A549 (cell line): ENCODE data around the gene CD200R1.

Experiments used
- ATOH8 ChIP-seq: fragments of 250-450 bp; sonication (Bioruptor Pico); IDR thresholded peaks from 2 replicates; pipeline ENCODE4 v1.5.0; 2020; ENCODE audit warnings: low read depth, mild to moderate bottlenecking, moderate library complexity
- CTCF ChIP-seq: fragments of >200 bp; sonication (Bioruptor Twin); formaldehyde crosslinking; IDR thresholded peaks from 3 replicates; pipeline ENCODE4 v1.5.1; 2016
- E2F6 ChIP-seq: IDR thresholded peaks from 2 replicates; pipeline ENCODE4 v1.6.1; 2012; ENCODE audit warnings: low read depth, borderline replicate concordance
- GATA3 ChIP-seq: IDR thresholded peaks from 2 replicates; pipeline ENCODE4 v1.6.1; 2012; ENCODE audit warnings: borderline replicate concordance
- HMGXB4 ChIP-seq: fragments of 250-450 bp; sonication (Bioruptor Pico); IDR thresholded peaks from 2 replicates; pipeline ENCODE4 v1.5.0; 2021; ENCODE audit warnings: mild to moderate bottlenecking, moderate library complexity, borderline replicate concordance
- JUNB ChIP-seq: fragments of >200 bp; sonication (Bioruptor Twin); formaldehyde crosslinking; IDR thresholded peaks from 2 replicates; pipeline ENCODE4 v1.6.1; 2016
- MAFK ChIP-seq: fragments of 450-650 bp; IDR thresholded peaks from 2 replicates; pipeline ENCODE4 v1.6.1; 2014; ENCODE audit not compliant: partially characterized antibody
- MYC ChIP-seq: IDR thresholded peaks from 2 replicates; pipeline ENCODE4 v1.6.1; 2012; ENCODE audit warnings: mild to moderate bottlenecking, inconsistent platforms, low read length, improper control_type of control experiment, borderline replicate concordance
- PBX3 ChIP-seq: IDR thresholded peaks from 2 replicates; pipeline ENCODE4 v1.6.1; 2012
- PHF8 ChIP-seq: fragments of 200-600 bp; sonication (generic); IDR thresholded peaks from 2 replicates; pipeline ENCODE4 v1.6.1; 2016; ENCODE audit warnings: low read depth, mild to moderate bottlenecking, antibody characterized with exemption, moderate library complexity, borderline replicate concordance
- POLR2A ChIP-seq: IDR thresholded peaks from 2 replicates; pipeline ENCODE4 v1.6.1; 2012; ENCODE audit warnings: mild to moderate bottlenecking, low read length
- REST ChIP-seq: fragments of 200-600 bp; sonication (generic); IDR thresholded peaks from 2 replicates; pipeline ENCODE4 v1.6.1; 2016; ENCODE audit warnings: antibody characterized with exemption, mild to moderate bottlenecking, moderate library complexity
- RFX5 ChIP-seq: fragments of 450-650 bp; IDR thresholded peaks from 2 replicates; pipeline ENCODE4 v1.7.1; 2014; ENCODE audit warnings: antibody characterized with exemption, mild to moderate bottlenecking, moderate library complexity

GRCh38 chr3:112987710-112988334 is 12.9 kb upstream of the CD200R1 start:
- no peak for TF ChIP-seq CTCF
- TF ChIP-seq JUNB: no peak
- TF ChIP-seq POLR2A: no peak
- TF ChIP-seq PHF8: no peak
- no peak for TF ChIP-seq E2F6
- TF ChIP-seq HMGXB4: no peak
- TF ChIP-seq MYC: no peak
- no peak for TF ChIP-seq PBX3
- no peak for TF ChIP-seq MAFK
- TF ChIP-seq RFX5: no peak
- no peak for TF ChIP-seq REST
- no peak for TF ChIP-seq GATA3
- no peak for TF ChIP-seq ATOH8 (CRISPR knock-in tag)
